Sigmoid colon (tissue), 4 donors: ENCODE results near the gene B4GALNT1.

ENCODE experiments used
- CTCF ChIP-seq, 4 experiments: fragments of 450-650 bp in 3 of 4; fragments of 200-600 bp in 1 of 4; IDR thresholded peaks; one replicate each; pipeline ENCODE4 v1.5.1; 2016 to 2019; ENCODE audit warnings: antibody characterized with exemption in 4 of 4, mild to moderate bottlenecking in 3 of 4, moderate library complexity in 2 of 4
- EP300 ChIP-seq, 4 donors: sonication (generic); formaldehyde crosslinking; IDR thresholded peaks; one replicate each; pipeline ENCODE4 v1.6.1; 2017; ENCODE audit warnings: antibody characterized with exemption in 4 of 4
- POLR2A ChIP-seq, 2 donors: fragments of 450-650 bp; IDR thresholded peaks; one replicate each; pipeline ENCODE4 v1.6.1; 2016; ENCODE audit warnings: antibody characterized with exemption in 2 of 2, mild to moderate bottlenecking in 2 of 2, moderate library complexity in 2 of 2
- POLR2AphosphoS5 ChIP-seq, 4 donors: sonication (generic); formaldehyde crosslinking; IDR thresholded peaks; one replicate each; pipeline ENCODE4 v1.6.1; 2017; ENCODE audit warnings: antibody characterized with exemption in 4 of 4

GRCh38 chr12:57621497-57622292 lies 11.3 kb downstream of the B4GALNT1 start:
- TF ChIP-seq CTCF (IDR thresholded peaks at IDR 0.05) = peak; percentile 93 to 96 (median 94)
- TF ChIP-seq POLR2AphosphoS5 (IDR thresholded peaks at IDR 0.05) = peak in 1 of 4 donors; percentile 27
- no peak for TF ChIP-seq POLR2A (IDR thresholded peaks at IDR 0.05)
- no peak for TF ChIP-seq EP300 (IDR thresholded peaks at IDR 0.05)
